Fibroblast of lung (primary cell): ENCODE data around the gene ZW10. TPM values are rescaled to one million over a fixed set of nuclear protein-coding genes. Genes with fewer than 3 reads are reported as not detected.

Experiments used
- DNase-seq, 2 donors: peaks; one replicate each; pipeline versions ENCODE4 v3.0.0 to v3.0.0-alpha.2; 2010; ENCODE audit warnings: low read depth in 2 of 2
- H2AFZ ChIP-seq: 2 replicates; pipeline ENCODE4 v1.5.1; 2012; ENCODE audit warnings: low read length, control low read depth, inconsistent platforms
- H3K27ac ChIP-seq: 2 replicates; pipeline ENCODE4 v1.5.1; 2011; ENCODE audit warnings: low read length, control low read depth; ENCODE audit not compliant: insufficient read depth
- H3K27me3 ChIP-seq: 2 replicates; pipeline ENCODE4 v1.5.1; 2011; ENCODE audit warnings: mild to moderate bottlenecking, low read length; ENCODE audit not compliant: control insufficient read depth, insufficient read depth
- H3K36me3 ChIP-seq: 2 replicates; pipeline ENCODE4 v1.5.1; 2011; ENCODE audit warnings: low read length; ENCODE audit not compliant: control insufficient read depth, insufficient read depth
- H3K4me1 ChIP-seq: 2 replicates; pipeline ENCODE4 v1.5.1; 2011; ENCODE audit warnings: low read length; ENCODE audit not compliant: control insufficient read depth, insufficient read depth; ENCODE audit errors: extremely low read depth
- H3K4me2 ChIP-seq: 2 replicates; pipeline ENCODE4 v1.5.1; 2011; ENCODE audit warnings: low read length, control low read depth; ENCODE audit not compliant: insufficient read depth; ENCODE audit errors: extremely low read depth
- H3K4me3 ChIP-seq, 4 experiments: fragments of 200-600 bp in 1 of 4; sonication (generic) in 1 of 4; replicated peaks in 1 of 4; 2 replicates each; pipeline ENCODE4 v1.5.1; 2011 to 2016; ENCODE audit warnings: low read length in 4 of 4, low read depth in 3 of 4, mild to moderate bottlenecking in 3 of 4, control low read depth in 2 of 4, inconsistent platforms in 1 of 4, mixed read lengths in 1 of 4; ENCODE audit not compliant: insufficient read depth in 1 of 4; ENCODE audit errors: control extremely low read depth in 1 of 4
- H3K79me2 ChIP-seq: 2 replicates; pipeline ENCODE4 v1.5.1; 2012; ENCODE audit warnings: mild to moderate bottlenecking, low read length, inconsistent platforms; ENCODE audit not compliant: control insufficient read depth, insufficient read depth
- H3K9ac ChIP-seq: 2 replicates; pipeline ENCODE4 v1.5.1; 2011; ENCODE audit warnings: mild to moderate bottlenecking, low read length, control low read depth; ENCODE audit not compliant: insufficient read depth
- H3K9me3 ChIP-seq: 2 replicates; pipeline ENCODE4 v1.5.1; 2012; ENCODE audit warnings: low read depth, low read length; ENCODE audit not compliant: control insufficient read depth, insufficient read depth
- H4K20me1 ChIP-seq: 2 replicates; pipeline ENCODE4 v1.5.1; 2011; ENCODE audit warnings: low read length; ENCODE audit not compliant: control insufficient read depth, insufficient read depth; ENCODE audit errors: extremely low read depth
- CTCF ChIP-seq, 2 donors: IDR thresholded peaks in 1 of 2; conservative IDR thresholded peaks in 1 of 2; 1 replicate in 1 of 2; 2 replicates in 1 of 2; pipeline ENCODE4 v1.5.1; 2011 to 2012; ENCODE audit warnings: low read length in 2 of 2, control low read depth in 1 of 2, inconsistent platforms in 1 of 2, low read depth in 1 of 2, mild to moderate bottlenecking in 1 of 2
- EZH2 ChIP-seq: IDR thresholded peaks from 2 replicates; pipeline ENCODE4 v1.5.1; 2012; ENCODE audit warnings: low read length, control low read depth, mild to moderate bottlenecking; ENCODE audit errors: missing control alignments
- polyA plus RNA-seq, 2 donors: library from polyadenylated mRNA; depleted of rRNA in 1 of 2; stranded (reverse) in 1 of 2; unstranded in 1 of 2; fragments of >200 nt; gene quantifications; 2 replicates each; pipeline ENCODE4 v1.2.1, GENCODE V29; 2011 to 2012; ENCODE audit warnings: missing spikeins in 1 of 2
- total RNA-seq: library from RNA; depleted of rRNA; stranded (reverse); fragments of >200 nt; gene quantifications from 2 replicates; pipeline ENCODE4 v1.2.1, GENCODE V29; 2014

ZW10 gene
- total and polyA plus RNA-seq, 2 donors (not counting 1 experiment from before 2014, with no cell fraction given): 13.5 to 15.4 TPM

- Histone ChIP-seq H2AFZ (no peak overlapping the region), H3K4me1 (no peaks in the 10 kb centered on the region), H3K79me2 (no peaks in the 10 kb centered on the region), H3K4me2 (no peak overlapping the region), H3K4me3 (no peak overlapping the region), H4K20me1 (no peaks in the 10 kb centered on the region), H3K27me3 (peaks cover 4% of the 10 kb centered on the region), H3K9me3 (no peaks in the 10 kb centered on the region), H3K27ac (no peak overlapping the region), H3K36me3 (no peaks in the 10 kb centered on the region), H3K9ac (no peak overlapping the region)
- no peak for TF ChIP-seq CTCF (conservative IDR thresholded peaks at IDR 0.05 in 1 of 2, IDR thresholded peaks at IDR 0.05 in 1 of 2; ENCODE audit: low read depth in 1 of 2, low read length in 2 of 2)
- TF ChIP-seq EZH2: no peak
- DNase-seq: no peak
Observed at GRCh38 chr11:113782134-113782533, 8.6 kb upstream of the ZW10 start.

GRCh38 chr11:113781682-113782081, 8.2 kb upstream of the ZW10 start:
- Histone ChIP-seq H3K36me3 (no peaks in the 10 kb centered on the region), H2AFZ (no peak overlapping the region), H3K9ac (no peak overlapping the region), H3K9me3 (no peaks in the 10 kb centered on the region), H3K4me3 (no peak overlapping the region), H3K79me2 (no peaks in the 10 kb centered on the region), H4K20me1 (no peaks in the 10 kb centered on the region), H3K27ac (no peak overlapping the region), H3K27me3 (peaks cover 4% of the 10 kb centered on the region), H3K4me1 (no peaks in the 10 kb centered on the region), H3K4me2 (no peak overlapping the region)
- DNase-seq: no peak
- no peak for TF ChIP-seq CTCF (conservative IDR thresholded peaks at IDR 0.05 in 1 of 2, IDR thresholded peaks at IDR 0.05 in 1 of 2; ENCODE audit: low read depth in 1 of 2, low read length in 2 of 2)
- TF ChIP-seq EZH2: no peak

- Histone ChIP-seq H3K4me3 (no peak within 1 kb of the TSS), H3K9me3 (no peaks in the 10 kb centered on the region), H3K27me3 (peaks cover 4% of the 10 kb centered on the region), H3K4me2 (no peak within 1 kb of the TSS), H3K27ac (no peak within 1 kb of the TSS), H3K36me3 (no peaks in the 10 kb centered on the region), H4K20me1 (no peaks in the 10 kb centered on the region), H3K9ac (no peak within 1 kb of the TSS), H2AFZ (no peak within 1 kb of the TSS), H3K79me2 (no peaks in the 10 kb centered on the region), H3K4me1 (no peaks in the 10 kb centered on the region)
- DNase-seq: no peak
- no peak for TF ChIP-seq EZH2
- no peak for TF ChIP-seq CTCF (conservative IDR thresholded peaks at IDR 0.05 in 1 of 2, IDR thresholded peaks at IDR 0.05 in 1 of 2; ENCODE audit: low read depth in 1 of 2, low read length in 2 of 2)
Observed at GRCh38 chr11:113779496-113779895, 6.0 kb upstream of the ZW10 start, which contains the start of gene CLDN25. Gene CLDN25, plus strand, starts transcription at chr11:113779796. Its CDS starts 0 bp downstream, at chr11:113779796.
